Activated T-helper 1 cell treated with anti-CD3 and anti-CD28 coated beads, Interleukin-2, amount 50 U/mL, for 16 hours (primary cell): ENCODE data around the gene MDH2.
"Not testable (repeated sequence)": the region's sequence is repeated elsewhere in the genome, so short reads cannot be mapped to it uniquely, and the experiment has no call there.

Source experiments
- DNase-seq, 2 donors: peaks; one replicate each; pipeline ENCODE4 v3.0.0-alpha.2; 2020; ENCODE audit warnings: low read depth in 1 of 2, low spot score in 1 of 2

MDH2 gene, protein sequence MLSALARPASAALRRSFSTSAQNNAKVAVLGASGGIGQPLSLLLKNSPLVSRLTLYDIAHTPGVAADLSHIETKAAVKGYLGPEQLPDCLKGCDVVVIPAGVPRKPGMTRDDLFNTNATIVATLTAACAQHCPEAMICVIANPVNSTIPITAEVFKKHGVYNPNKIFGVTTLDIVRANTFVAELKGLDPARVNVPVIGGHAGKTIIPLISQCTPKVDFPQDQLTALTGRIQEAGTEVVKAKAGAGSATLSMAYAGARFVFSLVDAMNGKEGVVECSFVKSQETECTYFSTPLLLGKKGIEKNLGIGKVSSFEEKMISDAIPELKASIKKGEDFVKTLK

DNA sequence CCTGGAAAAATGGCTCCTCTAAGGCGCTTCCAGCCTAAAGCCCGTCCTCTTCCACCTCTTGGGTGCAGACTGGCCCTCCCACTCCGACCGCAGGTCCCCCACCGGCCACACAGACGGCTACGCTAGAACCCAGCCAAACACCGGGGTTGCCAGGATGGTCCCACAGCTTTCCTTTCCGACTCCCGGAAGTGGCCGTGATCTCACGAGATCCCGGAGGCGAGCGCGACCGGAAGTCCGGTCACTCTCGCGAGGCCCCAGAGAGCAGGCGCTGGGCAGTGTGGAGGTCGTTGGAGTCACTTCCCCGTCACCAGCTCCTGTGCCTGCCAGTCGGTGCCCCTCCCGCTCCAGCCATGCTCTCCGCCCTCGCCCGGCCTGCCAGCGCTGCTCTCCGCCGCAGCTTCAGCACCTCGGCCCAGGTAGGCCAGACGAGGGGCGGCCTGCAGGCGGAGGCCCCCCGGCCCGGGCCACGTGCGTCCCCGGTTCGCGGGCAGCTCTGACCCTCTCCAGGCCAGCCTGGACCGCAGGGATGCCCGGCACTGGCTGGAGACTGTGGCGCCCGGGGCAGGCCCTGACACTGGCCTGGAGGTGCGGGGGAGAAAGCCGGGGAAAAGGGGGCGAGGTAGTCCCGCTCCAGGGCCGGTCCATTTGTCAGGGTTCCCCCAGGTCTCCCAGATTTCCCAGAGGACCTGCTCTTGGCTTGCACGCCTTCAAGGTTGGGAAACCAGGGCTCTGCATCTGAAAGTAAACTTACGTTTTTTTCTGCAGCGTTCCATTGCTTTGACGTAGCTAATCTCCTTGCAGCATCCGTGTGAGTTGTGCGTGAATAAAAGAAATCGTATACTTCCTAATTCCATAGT, at the start of gene MDH2, which contains the start of gene STYXL1:
Gene MDH2, plus strand, starts transcription at position 296 of the 857 bp plus-strand sequence. Its CDS starts 55 bp downstream, at position 351.
Gene STYXL1, minus strand, starts transcription at position 190 of the 857 bp plus-strand sequence. CDS start 17,477 bp downstream, outside the sequence.
- DNase-seq = peak; percentile 65 to 80

DNA sequence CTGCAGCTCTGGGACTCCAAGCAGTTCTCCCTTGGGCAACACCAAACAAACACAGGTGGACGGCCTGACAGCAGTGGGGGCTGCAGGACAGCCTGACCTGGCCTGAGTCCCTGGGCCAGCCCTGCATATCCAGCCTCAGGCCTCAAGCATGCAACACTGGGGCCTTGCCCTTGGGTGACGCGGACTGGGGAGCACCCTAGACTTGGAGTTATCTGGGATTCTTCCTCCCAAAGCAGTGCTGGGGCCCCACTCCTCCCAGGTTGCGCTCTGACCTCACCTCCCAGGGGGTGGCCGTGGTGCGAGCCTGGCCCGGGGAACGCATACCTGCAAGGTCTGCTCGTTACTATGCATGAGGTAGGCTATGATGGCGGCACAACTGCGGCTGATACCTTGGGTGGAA, 47.3 kb upstream of the MDH2 start:
- no peak for DNase-seq

DNA sequence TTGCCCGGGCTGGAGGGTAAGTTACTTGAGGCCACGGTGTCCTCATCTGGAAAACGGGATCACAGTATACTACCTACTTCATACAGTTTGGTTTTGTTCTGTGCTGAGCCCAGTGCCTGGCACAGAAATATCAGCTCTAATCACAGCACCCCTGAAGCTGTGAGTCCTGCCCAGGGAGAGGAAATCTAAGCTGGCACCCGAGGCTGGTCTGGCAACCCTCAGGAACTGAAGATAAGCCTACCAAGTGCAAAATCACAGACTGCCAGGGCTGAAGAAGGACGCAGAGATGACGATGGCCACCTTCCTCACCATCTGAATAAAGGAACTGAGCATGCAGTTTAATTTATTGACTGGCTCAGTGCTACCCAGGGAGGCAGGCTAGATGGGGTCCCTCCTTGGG, 45.8 kb upstream of the MDH2 start:
- no peak for DNase-seq

DNA sequence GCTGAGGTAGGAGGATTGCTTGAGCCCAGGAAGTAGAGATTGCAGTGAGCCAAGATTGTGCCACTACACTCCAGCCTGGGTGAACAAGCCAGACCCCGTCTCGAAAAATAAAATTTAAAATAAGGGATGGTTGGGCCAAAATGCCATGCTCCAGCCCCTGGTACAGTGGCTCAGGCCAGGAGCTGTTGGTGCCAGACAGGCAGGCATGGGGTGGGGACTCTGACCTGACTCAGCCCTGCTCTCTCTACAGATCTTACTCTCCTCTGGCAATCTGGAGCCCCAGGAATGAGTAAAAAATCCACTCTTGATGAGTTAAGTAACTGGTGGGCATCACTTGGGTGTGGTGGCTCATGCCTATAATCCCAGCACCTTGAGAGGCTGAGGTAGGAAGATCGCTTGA, 45.1 kb upstream of the MDH2 start:
- DNase-seq = no peak

DNA sequence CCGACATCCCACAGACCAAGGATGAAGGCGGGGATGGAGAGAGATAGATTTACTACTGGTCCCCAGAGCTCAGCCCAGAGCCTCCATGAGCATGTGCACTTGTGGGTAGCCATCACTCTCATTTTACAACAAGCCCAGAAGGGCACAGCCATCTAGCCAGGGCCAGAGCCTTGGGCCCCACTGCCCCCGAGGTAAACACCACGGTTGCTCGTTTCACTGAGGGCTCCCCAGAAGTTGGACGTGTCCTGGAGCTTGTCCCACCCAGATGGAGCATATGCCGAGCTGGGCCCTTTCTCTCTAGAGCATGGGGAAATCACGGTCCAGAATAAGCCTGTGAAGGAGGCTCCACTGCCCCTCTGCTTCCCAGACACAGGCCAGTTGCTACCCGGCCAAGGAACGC, 44.6 kb upstream of the MDH2 start:
- DNase-seq = no peak

DNA sequence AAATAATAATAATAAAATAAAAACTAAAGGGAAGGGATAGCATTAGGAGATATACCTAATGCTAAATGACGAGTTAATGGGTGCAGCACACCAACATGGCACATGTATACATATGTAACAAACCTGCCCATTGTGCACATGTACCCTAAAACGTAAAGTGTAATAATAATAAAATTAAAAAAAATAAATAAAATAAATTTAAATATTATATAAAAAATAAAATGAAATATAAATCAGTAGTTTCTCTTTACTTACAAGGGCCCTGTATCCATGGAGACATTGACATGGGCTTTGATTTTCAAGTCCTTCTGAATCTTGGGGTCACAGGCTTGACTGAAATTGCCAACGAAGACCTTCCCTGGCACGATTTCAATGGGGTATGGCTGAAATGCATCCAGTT, 42.9 kb upstream of the MDH2 start:
- DNase-seq = not testable (repeated sequence)

DNA sequence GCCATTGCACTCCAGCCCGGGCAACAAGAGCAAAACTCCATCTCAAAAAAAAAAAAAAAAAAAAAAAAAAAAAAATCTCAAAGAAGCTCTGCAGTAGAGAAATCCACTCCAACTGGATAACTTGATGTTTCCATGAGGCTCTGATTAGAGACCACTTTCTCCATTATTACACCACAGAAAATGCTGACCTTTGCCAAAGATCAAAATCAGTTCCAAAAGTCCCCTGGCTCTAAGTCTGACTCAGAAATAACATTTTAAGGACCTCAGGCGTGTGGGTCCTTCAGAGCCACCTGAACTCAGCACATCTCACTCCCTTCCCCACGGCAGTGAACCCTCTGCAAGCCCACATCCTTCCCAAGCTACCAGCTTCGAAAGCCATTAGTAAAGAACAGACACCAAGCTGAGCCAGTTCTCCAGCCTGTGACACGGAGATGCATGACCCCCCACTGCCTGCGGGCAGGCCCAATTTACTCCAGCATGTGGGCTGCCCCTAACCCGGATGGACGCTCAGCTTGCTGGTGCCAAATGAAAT, 39.7 kb upstream of the MDH2 start:
- DNase-seq = no peak

DNA sequence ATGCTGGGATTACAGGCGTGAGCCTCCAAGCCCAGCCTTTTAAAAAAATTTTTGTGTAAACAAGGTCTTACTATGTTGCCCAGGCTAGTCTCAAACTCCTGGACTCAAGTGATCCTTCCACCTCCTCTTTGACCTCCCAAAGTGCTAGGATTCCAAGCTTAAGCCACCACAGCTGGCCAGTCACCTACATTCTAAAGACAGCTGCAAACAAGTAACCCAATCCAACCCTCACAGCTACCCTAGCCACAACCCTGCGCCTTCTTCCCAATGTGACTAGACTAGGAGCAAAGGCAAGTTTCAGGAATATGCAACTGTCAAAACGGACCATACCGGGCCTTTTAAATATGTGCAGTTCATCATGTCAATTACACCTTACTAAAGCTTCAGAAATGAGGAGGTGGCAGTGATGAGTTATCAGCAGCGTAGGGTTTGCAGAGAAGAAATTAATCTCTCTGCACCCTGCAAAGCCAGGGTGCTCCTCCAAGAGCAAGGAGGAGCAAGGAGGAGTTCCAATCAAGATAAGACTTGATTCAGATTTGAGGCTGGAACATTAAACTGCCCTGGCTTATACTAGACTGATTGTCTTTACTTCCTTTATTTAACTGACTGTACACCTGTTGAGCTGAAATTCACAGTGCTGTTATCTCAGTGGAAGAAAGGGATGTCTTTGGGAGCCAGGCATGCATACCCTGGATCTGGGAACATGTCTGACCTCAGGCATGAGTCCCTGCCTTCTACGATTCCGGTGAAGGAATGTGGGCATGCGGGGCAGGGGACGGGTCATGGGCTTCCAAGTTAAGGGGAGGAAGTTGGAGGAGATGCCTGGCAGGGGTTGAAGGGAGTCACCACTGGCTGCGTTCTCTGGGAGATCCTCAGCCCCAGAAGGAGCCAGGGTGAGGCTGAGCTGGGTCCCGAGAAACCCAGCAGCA, 38.0 kb upstream of the MDH2 start:
- no peak for DNase-seq

DNA sequence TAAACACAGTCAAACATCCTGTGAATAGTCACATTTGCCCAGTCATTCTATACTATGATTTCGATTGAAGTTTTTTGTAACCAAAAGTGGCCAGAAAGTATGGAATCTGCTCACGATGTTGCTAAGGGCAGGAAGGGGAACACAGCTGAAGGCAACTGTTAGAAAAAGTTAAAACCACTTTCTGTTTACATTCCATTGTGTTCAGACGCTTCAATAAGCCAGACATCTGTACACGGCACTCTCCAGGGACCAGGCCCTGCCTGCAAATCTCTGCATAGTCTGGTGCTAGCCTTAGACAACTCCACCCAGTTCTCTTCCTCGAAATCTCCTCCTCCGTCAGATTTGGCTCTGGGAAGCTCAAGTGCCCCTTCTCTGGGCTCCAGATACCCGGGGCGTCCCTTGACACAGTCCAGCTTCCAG, 36.5 kb upstream of the MDH2 start:
- no peak for DNase-seq

DNA sequence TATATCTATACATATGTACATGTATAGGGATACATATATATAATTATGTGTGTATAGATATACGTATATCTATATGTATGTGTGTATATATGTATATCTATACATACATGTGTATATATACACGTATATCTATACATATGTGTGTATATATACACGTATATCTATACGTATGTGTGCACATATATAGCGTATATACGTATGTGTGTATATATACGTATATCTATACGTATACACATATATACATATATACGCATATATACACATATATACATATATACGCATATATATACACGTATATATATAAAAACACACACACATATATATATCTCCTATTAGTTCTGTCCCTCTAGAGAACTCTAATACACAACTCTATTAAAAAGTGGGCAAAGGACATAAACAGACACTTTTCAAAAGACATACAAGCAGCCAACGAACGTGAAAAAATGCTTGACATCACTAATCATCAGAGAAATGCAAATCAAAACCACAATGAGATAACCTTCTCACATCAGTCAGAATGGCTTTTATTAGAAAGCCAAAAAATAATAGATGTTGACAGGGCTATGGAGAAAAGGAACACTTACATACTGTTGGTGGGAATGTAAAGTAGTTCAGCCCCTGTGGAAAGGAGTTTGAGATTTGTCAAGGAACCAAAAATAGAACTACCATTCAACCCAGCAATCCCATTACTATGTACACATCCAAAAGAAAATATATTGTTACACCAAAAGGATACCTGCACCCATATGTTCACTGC, 31.5 kb upstream of the MDH2 start:
- no peak for DNase-seq

DNA sequence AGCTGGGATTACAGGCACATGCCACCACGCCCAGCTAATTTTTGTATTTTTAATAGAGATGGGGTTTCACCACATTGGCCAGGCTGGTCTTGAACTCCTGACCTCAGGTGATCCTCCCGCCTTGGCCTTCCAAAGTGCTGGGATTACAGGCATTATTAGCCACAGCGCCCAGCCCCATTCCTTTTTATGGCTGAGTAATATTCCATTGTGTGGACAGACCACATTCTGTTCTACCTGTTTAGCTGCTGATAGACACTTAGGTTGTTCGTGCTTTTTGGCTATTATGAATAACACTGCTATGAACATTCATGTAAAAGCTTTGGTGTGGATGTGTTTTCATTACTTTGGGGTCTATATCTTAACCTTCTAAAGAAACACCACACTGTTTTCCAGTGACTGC, 29.4 kb upstream of the MDH2 start:
- not testable (repeated sequence) for DNase-seq

DNA sequence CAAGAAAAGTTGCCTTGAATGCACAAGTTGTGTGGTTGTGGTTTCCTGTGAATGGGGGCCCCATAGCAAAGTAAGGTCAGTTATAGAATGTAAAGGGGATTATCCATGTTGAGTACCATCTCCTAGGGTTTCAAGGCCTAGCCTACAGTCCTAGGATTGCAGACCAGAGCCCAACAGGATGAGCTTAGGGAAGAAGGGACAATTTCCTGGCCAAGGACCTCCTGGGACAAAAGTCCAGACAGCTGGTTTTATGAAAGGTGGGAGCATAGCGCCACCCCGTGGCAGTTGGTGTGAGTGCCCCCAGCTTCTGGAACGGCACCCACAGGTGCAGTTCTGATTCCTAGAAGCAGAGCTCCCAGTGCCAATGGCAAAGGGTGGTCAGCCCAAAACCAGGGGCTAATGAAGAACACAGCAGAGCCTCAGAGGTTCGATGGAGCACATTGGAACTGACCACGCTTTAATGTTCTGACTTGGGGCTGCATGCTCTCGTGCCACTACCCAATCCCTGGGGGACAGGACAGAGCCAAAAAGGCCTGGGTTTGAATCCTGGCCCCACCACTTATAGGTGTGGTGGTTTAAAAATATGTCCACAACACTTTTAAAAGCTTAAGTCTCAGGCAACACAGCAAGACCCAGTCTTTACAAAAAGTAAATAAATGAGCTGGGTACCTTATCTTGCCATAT, 27.7 kb upstream of the MDH2 start:
- peak; percentile 48 to 52 for DNase-seq

DNA sequence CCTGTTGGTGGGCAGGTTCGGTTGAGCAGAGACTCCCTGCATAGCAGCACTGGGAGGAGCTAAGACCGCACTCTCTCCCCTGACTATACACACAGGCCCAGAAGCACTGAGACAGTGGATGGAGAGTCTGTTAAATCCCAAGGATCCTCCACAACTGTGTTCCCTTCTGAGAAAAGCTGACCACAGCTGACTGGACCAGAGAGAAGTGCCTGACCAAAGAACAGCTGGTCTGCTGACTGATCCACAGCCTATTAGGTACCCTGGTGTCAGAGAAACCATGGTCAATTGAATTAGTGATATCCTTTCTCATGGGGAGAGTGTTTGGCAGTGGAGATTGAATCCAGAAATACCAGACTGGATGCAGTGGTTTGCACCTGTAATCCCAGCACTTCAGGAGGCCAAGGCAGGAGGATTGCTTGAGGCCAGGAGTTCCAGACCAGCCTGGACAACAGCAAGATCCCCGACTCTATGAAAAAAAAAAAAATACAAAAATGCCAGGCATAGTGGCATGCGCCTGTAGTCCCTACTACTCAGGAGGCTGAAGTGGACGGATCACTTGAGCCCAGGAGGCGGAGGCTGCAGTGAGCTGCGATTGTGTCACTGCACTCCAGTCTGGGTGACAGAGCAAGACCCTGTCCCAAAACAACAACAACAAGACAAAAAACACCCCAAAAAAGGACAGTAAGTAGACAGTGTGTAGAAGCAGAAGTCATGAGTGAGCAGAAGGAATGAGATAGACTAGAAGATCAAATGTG, 25.7 kb upstream of the MDH2 start:
- no peak for DNase-seq

DNA sequence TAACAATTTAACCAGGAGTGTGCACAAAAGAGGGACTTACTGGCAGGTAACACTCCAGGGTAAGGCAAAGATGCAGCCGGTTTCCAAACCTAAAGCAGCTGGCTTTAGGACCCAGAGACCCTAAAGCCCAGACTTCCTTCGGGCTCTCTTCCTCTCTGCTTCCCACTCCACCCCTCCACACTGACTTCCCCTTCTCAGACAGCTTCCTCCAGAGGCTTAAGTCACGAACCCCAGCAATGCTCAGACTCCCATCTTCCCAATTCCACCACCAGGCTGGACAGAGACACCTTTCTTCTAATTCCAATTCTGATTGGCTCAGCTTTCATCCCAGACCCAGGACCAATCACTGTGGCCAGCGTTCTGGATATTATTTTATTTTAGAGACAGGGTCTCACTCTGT, 24.9 kb upstream of the MDH2 start:
- no peak for DNase-seq

DNA sequence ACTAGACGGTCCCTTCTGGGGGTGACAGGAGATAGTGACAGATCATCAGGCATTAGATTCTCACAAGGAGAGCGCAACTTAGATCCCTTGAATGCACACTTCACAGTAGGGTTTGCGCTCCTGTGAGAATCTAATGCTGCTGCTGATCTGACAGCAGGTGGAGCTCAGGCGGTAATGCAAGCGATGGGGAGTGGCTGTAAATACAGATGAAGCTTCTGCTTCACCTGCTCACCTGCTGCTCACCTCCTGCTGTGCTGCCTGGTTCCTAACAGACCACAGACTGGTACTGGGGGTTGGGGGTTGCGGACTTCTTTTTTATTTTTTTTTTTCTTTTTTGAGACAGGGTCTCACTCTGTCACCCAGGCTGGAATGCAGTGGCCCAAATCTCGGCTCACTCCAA, 18.2 kb upstream of the MDH2 start:
- DNase-seq = not testable (repeated sequence)

DNA sequence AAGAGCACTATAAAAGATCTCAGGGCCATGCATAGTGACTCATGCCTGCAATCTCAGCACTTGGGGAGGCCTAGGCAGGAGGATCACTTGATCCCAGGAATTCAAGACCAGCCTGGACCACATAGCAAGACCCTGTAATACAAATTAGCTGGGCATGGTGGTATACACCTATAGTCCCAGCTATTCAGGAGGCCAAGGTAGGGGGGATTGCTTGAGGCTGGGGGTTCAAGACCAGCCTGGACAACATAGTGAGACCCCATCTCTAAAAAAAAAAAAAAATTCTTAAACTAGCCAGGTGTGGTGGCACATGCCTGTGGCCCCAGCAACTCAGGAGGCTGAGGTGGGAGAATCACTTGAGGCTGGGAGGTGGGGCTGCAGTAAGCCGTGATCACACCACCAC, 15.9 kb upstream of the MDH2 start:
- no peak for DNase-seq

DNA sequence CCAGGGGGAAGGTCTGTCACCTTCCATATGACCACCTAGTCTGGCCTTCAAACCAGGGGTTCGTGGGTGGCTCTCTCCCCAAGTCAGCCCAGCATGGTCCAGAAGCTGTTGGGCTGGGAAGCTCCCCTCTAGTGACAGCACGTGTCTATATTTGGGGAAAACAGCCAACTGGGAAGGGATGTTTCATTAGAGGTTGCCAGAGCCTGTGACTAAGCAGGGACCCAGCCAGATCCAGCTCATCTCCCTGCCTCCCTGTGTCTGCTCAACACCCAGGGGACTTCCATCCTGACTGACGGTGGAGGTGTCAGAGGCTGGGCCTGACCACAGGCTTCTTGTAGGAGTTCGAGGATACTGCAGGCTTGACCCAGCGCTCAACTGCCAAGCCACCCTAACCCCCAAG, 10.6 kb upstream of the MDH2 start:
- no peak for DNase-seq

DNA sequence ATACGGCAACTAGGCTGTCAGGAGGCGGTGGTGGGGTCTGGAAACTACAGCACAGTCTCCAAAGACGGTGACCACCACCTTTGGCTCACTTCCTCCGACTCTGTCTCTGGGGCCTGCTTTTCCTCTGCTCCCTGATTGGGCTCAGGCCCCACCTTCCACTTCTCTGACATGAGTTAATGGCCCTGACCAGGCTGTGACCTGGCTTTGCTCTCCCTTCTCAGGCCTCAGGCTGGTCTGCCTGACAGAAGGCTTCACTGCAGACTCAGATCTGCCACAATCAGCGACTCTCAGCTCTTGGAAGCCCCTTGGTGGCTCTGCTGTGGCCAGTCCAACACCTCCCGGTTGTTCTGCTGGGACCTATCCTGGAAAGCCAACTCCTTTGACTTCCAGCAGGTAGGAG, 7.8 kb upstream of the MDH2 start:
- DNase-seq = no peak

DNA sequence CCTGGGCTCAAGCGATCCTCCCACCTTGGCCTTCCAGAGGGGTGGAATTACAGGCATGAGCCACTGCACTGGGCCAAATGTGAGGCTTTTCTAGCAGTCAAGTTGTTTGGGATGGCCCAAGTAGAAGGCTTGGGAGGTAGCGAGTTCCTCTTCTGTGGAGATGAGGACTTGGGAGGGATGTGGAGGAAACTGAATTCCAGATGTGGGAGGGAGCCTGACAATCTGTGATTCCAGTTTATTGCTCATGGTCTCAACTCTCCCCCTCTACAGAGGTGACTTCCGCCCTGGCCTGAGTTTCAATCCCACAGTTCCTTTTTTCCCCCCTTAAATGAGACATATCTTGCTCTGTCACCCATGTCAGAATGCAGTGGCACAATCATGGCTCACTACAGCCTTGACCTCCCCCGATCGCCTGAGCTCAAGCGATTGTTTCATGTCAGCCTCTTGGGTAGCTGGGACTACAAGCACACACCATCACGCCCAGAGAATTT, 3.5 kb upstream of the MDH2 start:
- no peak for DNase-seq
